Aorta (tissue), 5 donors: ENCODE results near the gene SNTB2. TPM values are rescaled to one million over a fixed set of nuclear protein-coding genes. Genes with fewer than 3 reads are reported as not detected.
A peak's percentile ranks its signal among the peaks of the same experiment; 100 is the strongest.

Experiments
- ATAC-seq: fragments of 200-7000 bp; cut with Tn5 transposase; one replicate; pipeline ENCODE4 v1.9.1; 2022; ENCODE audit warnings: moderate library complexity; ENCODE audit not compliant: low FRiP score
- DNase-seq, 2 donors: peaks; one replicate each; pipeline ENCODE4 v3.0.0-alpha.2; 2020
- H3K27ac ChIP-seq, 2 donors: one replicate each; pipeline ENCODE4 v1.5.1; 2013; ENCODE audit warnings: low read length in 2 of 2, mild to moderate bottlenecking in 2 of 2, moderate library complexity in 2 of 2, control low read depth in 1 of 2, inconsistent platforms in 1 of 2, low read depth in 1 of 2
- H3K27me3 ChIP-seq, 2 donors: one replicate each; pipeline ENCODE4 v1.6.1; 2013; ENCODE audit warnings: control low read depth in 1 of 2, low read length in 1 of 2, mild to moderate bottlenecking in 1 of 2, moderate library complexity in 1 of 2; ENCODE audit not compliant: insufficient read depth in 2 of 2, control insufficient read depth in 1 of 2
- H3K36me3 ChIP-seq, 2 donors: one replicate each; pipeline ENCODE4 v1.6.1; 2013; ENCODE audit warnings: control low read depth in 1 of 2, low read length in 1 of 2, mild to moderate bottlenecking in 1 of 2; ENCODE audit not compliant: insufficient read depth in 2 of 2, control insufficient read depth in 1 of 2
- H3K4me1 ChIP-seq, 2 donors: one replicate each; pipeline ENCODE4 v1.6.1; 2013; ENCODE audit warnings: low read length in 2 of 2, control low read depth in 1 of 2, mild to moderate bottlenecking in 1 of 2, moderate library complexity in 1 of 2; ENCODE audit not compliant: insufficient read depth in 2 of 2, control insufficient read depth in 1 of 2
- H3K4me3 ChIP-seq, 2 donors: one replicate each; pipeline ENCODE4 v1.5.1; 2013; ENCODE audit warnings: low read length in 2 of 2, control low read depth in 1 of 2, mild to moderate bottlenecking in 1 of 2
- H3K9me3 ChIP-seq: one replicate; pipeline ENCODE4 v1.6.1; 2013; ENCODE audit warnings: mild to moderate bottlenecking, low read length; ENCODE audit not compliant: control insufficient read depth
- WGBS, 2 donors: extraction: QIAGEN DNeasy Blood & Tissue Kit; methylation state at CpG; one replicate each; pipeline ENCODE4 v1.1.7; 2013; 5-methylcytosine and 5-hydroxymethylcytosine counted together
- intact Hi-C, 2 donors: fragments of 100-400 bp; cut with DNase I; formaldehyde crosslinking; loops; one replicate each; pipeline versions ENCODE4 v1.14.2 to v1.15.0; 2022
- polyA plus RNA-seq, 2 donors: library from polyadenylated mRNA; stranded (reverse); fragments of 200-250 nt; gene quantifications; one replicate each; pipeline ENCODE4 v1.2.3, GENCODE V29; 2013
- total RNA-seq, 2 donors: library from RNA; stranded (reverse); fragmentation: NEBNext Ultra II Directional; extraction: Animal tissue kit (Norgen Biotek cat#: 25700); gene quantifications; one replicate each; pipeline ENCODE4 v1.2.1, GENCODE V29; 2021
- donor health status: healthy with polysubstance abuse.
- donor health status: Bipolar disorder and iron deficiency.
- donor health status: DM: no; HTN: no; CAD: no.
- donor health status: DM: no; HTN: no; CAD: no.
- donor health status: DM: yes; HTN: yes; CAD: no.

Gene SNTB2
- total and polyA plus RNA-seq, 4 donors, result 6.1 to 67.1 (median 28.8) TPM

DNA sequence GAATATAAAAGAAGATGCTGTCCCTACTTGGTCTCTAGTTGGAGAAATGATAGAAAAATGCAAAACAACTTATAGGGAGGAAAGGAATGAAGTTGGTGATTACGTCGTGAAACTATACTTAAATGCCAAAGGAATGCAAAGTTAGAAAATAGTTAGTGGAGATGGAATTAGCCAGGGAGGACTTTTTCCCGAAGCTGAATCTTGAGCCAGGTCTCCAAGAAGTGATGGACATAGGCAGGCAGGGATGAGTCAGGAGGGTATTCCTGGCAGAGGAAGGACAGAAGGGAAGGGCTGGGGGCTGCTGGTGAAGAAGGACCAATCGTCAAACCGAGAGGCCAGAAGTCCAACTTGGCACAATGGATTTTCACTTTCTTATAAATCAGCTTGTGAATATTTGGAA lies 1.8 kb downstream of the SNTB2 start:
- intact Hi-C loops, result loop anchor here in 1 of 2 donors (10.0 kb wide), 1 partner anchor 54 kb away; the partner anchor contains the start of genes CHTF8 and UTP4
- DNase-seq (no peak), ATAC-seq (no peak)
- peak overlapping the region; percentile 58 to 88 for H3K4me3 ChIP-seq
- no peaks in the 10 kb centered on the region for H3K27me3 ChIP-seq
- WGBS, 2 donors, result 3 to 4% methylated on average over 5 of the region's 5 CpGs
- H3K4me1 ChIP-seq, result peaks cover 0 to 2% of the 10 kb centered on the region in 2 donors
- no peaks in the 10 kb centered on the region for H3K9me3 ChIP-seq
- H3K27ac ChIP-seq, result no peak overlapping the region
- H3K36me3 ChIP-seq, result no peaks in the 10 kb centered on the region

DNA sequence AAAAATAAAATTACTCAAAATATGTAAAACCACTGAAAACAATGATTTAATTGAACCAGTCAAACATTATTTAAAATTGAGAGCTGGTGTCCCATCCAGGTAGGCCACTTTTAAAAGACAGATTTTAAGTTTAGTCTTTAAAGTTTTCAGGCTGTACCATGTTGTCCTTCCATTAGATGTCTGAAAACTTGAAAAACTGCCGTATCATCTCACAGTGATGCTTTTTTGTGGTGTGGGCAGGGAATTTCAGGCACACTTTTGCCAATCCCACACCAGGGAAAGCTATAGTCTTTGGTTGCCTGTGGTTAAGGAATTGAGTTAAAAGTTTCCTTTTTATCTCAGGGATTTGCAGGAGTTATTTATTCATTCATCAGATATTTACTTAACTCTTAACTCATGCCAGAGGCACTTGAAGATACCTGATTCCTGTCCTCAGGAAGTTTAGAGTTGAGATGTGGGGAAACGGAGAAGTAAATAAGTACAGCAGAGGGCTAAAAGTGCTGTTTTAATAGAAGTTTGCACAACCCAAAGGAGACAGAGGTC lies 3.2 kb downstream of the SNTB2 start:
- intact Hi-C loops, result no loop called here
- Histone ChIP-seq H3K4me3 (no peak overlapping the region), H3K9me3 (no peaks in the 10 kb centered on the region), H3K4me1 (peaks cover 0 to 2% of the 10 kb centered on the region in 2 donors), H3K27ac (no peak overlapping the region), H3K36me3 (no peaks in the 10 kb centered on the region), H3K27me3 (no peaks in the 10 kb centered on the region)
- ATAC-seq, result no peak
- WGBS, 2 donors, result 50 to 52% methylated on average over 2 of the region's 2 CpGs
- no peak for DNase-seq

DNA sequence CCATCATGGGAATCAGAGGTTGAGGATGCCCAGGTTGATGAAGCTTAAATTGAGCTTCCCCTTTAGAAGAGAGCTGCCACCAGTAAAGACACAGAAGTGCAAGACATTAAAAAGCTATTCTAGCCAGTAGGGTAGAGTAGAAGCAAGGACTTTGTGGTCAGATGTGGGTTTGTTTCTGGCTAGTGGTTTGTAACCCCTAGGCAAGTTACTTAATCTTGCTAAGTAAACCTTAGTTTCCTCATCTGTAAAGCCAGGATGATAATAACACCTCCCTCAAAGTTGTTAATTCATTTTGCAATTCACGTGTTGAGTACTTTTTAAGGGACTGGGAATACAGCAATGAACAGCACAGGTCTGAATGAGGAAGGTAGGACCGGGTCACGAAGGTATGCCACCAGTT lies 3.6 kb downstream of the SNTB2 start:
- ATAC-seq (no peak), DNase-seq (no peak)
- no peaks in the 10 kb centered on the region for H3K36me3 ChIP-seq
- no peak overlapping the region for H3K27ac ChIP-seq
- intact Hi-C loops, result no loop called here
- no peaks in the 10 kb centered on the region for H3K9me3 ChIP-seq
- no peak overlapping the region for H3K4me3 ChIP-seq
- H3K4me1 ChIP-seq, result peaks cover 0 to 6% of the 10 kb centered on the region in 2 donors
- H3K27me3 ChIP-seq, result no peaks in the 10 kb centered on the region
- 78 to 81% methylated on average over 3 of the region's 3 CpGs for WGBS, 2 donors

GRCh38 chr16:69191136-69191535 lies 4.2 kb downstream of the SNTB2 start:
- H3K4me1 ChIP-seq, result peaks cover 0 to 6% of the 10 kb centered on the region in 2 donors
- H3K4me3 ChIP-seq, result no peak overlapping the region
- no peaks in the 10 kb centered on the region for H3K9me3 ChIP-seq
- H3K27ac ChIP-seq, result no peak overlapping the region
- 89 to 96% methylated on average over 2 of the region's 2 CpGs for WGBS, 2 donors
- intact Hi-C loops, result no loop called here
- DNase-seq (no peak), ATAC-seq (no peak)
- H3K36me3 ChIP-seq, result no peaks in the 10 kb centered on the region
- no peaks in the 10 kb centered on the region for H3K27me3 ChIP-seq

- H3K4me1 ChIP-seq, result peaks cover 0 to 6% of the 10 kb centered on the region in 2 donors
- H3K4me3 ChIP-seq, result no peak overlapping the region
- no peak for ATAC-seq
- no peaks in the 10 kb centered on the region for H3K9me3 ChIP-seq
- H3K27me3 ChIP-seq, result no peaks in the 10 kb centered on the region
- H3K27ac ChIP-seq, result no peak overlapping the region
- intact Hi-C loops, result no loop called here
- no peak for DNase-seq
- no peaks in the 10 kb centered on the region for H3K36me3 ChIP-seq
Measured at GRCh38 chr16:69193855-69194254, 6.9 kb downstream of the SNTB2 start.

DNA sequence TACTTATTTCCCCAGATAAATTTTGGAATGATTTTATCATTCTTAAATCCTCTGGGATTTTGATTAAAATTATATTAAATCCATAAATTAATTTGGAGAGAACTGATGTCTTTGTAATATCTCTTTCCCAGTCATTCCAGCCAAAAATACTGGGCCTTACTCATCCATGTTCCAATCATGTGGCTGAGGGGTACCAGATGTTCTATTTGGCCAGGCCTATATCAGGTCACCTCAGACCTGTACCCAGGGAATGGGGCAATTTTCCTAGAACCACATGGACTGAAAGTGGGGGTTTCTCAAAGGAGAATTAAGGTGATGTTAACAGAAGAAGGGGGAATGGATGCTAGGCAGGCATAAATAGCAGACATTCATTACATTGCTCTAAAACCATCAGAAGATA lies 7.5 kb downstream of the SNTB2 start:
- Histone ChIP-seq H3K27ac (no peak overlapping the region), H3K36me3 (no peaks in the 10 kb centered on the region), H3K27me3 (no peaks in the 10 kb centered on the region), H3K9me3 (no peaks in the 10 kb centered on the region), H3K4me1 (peaks cover 0 to 5% of the 10 kb centered on the region in 2 donors), H3K4me3 (no peak overlapping the region)
- DNase-seq (no peak), ATAC-seq (no peak)
- intact Hi-C loops, result no loop called here

DNA sequence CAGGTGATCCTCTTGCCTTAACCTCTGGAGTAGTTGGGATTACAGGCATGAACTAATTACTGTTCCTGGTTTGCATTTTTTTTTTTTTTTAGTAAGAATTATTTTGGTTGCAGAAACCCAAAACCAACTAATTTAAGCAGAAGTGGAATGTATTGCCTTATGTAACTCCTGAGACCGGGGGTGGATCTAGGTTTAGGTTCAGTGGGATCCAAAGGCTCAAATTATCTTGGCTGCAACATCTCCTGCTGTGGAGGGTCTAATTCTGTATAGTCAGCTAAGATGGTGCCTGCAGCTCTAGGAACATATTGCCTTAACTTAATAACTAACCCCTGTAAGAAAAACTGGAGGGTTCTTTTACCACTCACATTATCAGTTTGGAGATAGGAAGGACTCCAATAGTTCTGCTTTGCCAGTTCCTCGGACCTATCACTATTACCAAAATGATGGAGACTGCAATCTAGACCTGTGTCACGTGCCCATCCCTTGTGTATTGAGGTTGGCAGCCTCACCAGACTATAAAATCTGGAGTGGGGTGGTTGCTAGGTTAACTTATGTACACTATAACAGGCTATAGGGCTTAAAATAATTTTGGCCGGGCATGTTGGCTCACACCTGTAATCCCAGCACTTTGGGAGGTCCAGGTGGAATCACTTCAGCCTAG lies 8.5 kb downstream of the SNTB2 start:
- peaks cover 0 to 4% of the 10 kb centered on the region in 2 donors for H3K4me1 ChIP-seq

DNA sequence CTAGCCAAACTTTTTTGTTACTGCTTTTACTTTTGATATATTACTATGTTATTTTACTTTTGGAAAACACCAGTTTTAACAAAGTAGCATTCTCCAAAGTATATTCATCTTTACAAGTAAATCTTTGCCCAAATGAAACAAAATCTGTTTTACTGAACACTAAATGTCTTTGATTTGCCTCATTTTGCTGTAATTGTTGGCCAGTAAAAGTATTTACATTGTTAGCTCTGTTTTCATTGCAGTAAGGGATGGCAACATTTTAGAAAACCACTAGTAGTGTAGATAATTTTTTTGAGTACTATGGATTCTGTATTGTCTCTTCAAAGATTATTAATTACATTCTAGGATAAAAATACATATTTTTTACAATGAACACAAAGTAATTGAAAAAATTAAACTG lies 10.6 kb downstream of the SNTB2 start:
- no peak for ATAC-seq
- DNase-seq, result no peak
- no peaks in the 10 kb centered on the region for H3K9me3 ChIP-seq
- H3K4me3 ChIP-seq, result no peak overlapping the region
- H3K4me1 ChIP-seq, result peaks cover 0 to 4% of the 10 kb centered on the region in 2 donors
- intact Hi-C loops, result no loop called here
- H3K27me3 ChIP-seq, result no peaks in the 10 kb centered on the region
- H3K36me3 ChIP-seq, result no peaks in the 10 kb centered on the region
- H3K27ac ChIP-seq, result no peak overlapping the region

More for the DNA sequence above, 8.5 kb downstream of the SNTB2 start:
- Histone ChIP-seq H3K27me3 (no peaks in the 10 kb centered on the region), H3K27ac (no peak overlapping the region), H3K36me3 (no peaks in the 10 kb centered on the region), H3K4me3 (no peak overlapping the region), H3K9me3 (no peaks in the 10 kb centered on the region)
- intact Hi-C loops, result no loop called here
- 15 to 19% methylated on average over 4 of the region's 4 CpGs for WGBS, 2 donors
- no peak for DNase-seq
- ATAC-seq, result peak; percentile 22

DNA sequence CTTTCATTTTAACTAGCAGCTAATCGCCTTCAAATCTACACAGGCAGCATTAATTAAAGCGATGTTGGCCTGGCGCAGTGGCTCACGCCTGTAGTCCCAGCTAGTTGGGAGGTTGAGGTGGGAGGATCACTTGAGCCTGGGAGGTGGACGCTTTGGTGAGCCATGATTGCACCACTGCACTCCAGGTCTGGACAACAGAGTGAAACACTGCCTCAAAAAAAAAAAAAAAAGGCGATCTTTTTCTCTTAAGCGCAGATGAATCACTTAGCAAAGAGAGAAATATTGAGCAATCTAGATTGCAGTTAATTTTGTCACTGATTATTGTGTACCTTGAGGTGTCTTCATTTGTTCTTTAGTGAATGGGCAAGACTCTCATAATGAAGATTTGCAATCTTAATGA lies 12.4 kb downstream of the SNTB2 start:
- WGBS, 2 donors, result 88 to 91% methylated on average over 7 of the region's 7 CpGs
- intact Hi-C loops, result no loop called here
- no peaks in the 10 kb centered on the region for H3K9me3 ChIP-seq
- H3K27me3 ChIP-seq, result no peaks in the 10 kb centered on the region
- H3K4me1 ChIP-seq, result peaks cover 0 to 4% of the 10 kb centered on the region in 2 donors
- H3K4me3 ChIP-seq, result no peak overlapping the region
- H3K36me3 ChIP-seq, result no peaks in the 10 kb centered on the region
- ATAC-seq, result no peak
- H3K27ac ChIP-seq, result no peak overlapping the region
- no peak for DNase-seq
